Immature natural killer cell (primary cell): ENCODE results near the gene ZNF512. TPM values are rescaled to one million over a fixed set of nuclear protein-coding genes. Genes with fewer than 3 reads are reported as not detected.

ENCODE experiments used
- DNase-seq, 3 donors: peaks; one replicate each; pipeline ENCODE4 v3.0.0; 2022; ENCODE audit warnings: mixed read lengths in 1 of 3
- H3K27ac Mint-ChIP-seq, 6 donors: one replicate each; pipeline ENCODE4 v1.8.0; 2020; ENCODE audit warnings: mixed read lengths in 6 of 6, mild to moderate bottlenecking in 5 of 6, inconsistent platforms in 4 of 6, moderate library complexity in 3 of 6
- H3K27me3 Mint-ChIP-seq, 3 donors: one replicate each; pipeline ENCODE4 v1.8.0; 2020 to 2021; ENCODE audit warnings: low read depth in 3 of 3, mild to moderate bottlenecking in 3 of 3, mixed read lengths in 3 of 3, moderate library complexity in 3 of 3, inconsistent platforms in 1 of 3
- H3K36me3 Mint-ChIP-seq, 3 donors: one replicate each; pipeline ENCODE4 v1.8.0; 2020; ENCODE audit warnings: mixed read lengths in 3 of 3, inconsistent platforms in 2 of 3, mild to moderate bottlenecking in 2 of 3
- H3K4me1 Mint-ChIP-seq, 2 donors: one replicate each; pipeline ENCODE4 v1.8.0; 2020; ENCODE audit warnings: inconsistent platforms in 2 of 2, mild to moderate bottlenecking in 2 of 2, mixed read lengths in 2 of 2, moderate library complexity in 1 of 2
- H3K4me3 Mint-ChIP-seq, 5 donors: one replicate each; pipeline ENCODE4 v1.8.0; 2020; ENCODE audit warnings: mild to moderate bottlenecking in 5 of 5, mixed read lengths in 5 of 5, inconsistent platforms in 3 of 5, moderate library complexity in 3 of 5
- H3K9me3 Mint-ChIP-seq, 6 donors: one replicate each; pipeline ENCODE4 v1.8.0; 2020; ENCODE audit warnings: mild to moderate bottlenecking in 6 of 6, mixed read lengths in 6 of 6, inconsistent platforms in 4 of 6, moderate library complexity in 3 of 6
- polyA plus RNA-seq, 3 donors: library from polyadenylated mRNA; unstranded; fragments of 300-500 nt; fragmentation: Illumina TruSeq; gene quantifications; one replicate each; pipeline ENCODE4 v1.2.3, GENCODE V29; 2021

ZNF512 gene
- polyA plus RNA-seq, 3 donors from 2014 or later = 17.4 to 23.4 (median 23.3) TPM

GRCh38 chr2:27569398-27569797 lies 13.4 kb upstream of the ZNF512 start:
- DNase-seq = no peak
- H3K27ac Mint-ChIP-seq = no peak overlapping the region
- H3K36me3 Mint-ChIP-seq = peaks cover 0 to 4% (median 3%) of the 10 kb centered on the region in 3 donors
- H3K4me3 Mint-ChIP-seq = no peak overlapping the region
- H3K4me1 Mint-ChIP-seq = peaks cover 47 to 53% of the 10 kb centered on the region in 2 donors
- H3K9me3 Mint-ChIP-seq = no peaks in the 10 kb centered on the region
- peaks cover 33 to 52% (median 42%) of the 10 kb centered on the region in 3 donors for H3K27me3 Mint-ChIP-seq

DNA sequence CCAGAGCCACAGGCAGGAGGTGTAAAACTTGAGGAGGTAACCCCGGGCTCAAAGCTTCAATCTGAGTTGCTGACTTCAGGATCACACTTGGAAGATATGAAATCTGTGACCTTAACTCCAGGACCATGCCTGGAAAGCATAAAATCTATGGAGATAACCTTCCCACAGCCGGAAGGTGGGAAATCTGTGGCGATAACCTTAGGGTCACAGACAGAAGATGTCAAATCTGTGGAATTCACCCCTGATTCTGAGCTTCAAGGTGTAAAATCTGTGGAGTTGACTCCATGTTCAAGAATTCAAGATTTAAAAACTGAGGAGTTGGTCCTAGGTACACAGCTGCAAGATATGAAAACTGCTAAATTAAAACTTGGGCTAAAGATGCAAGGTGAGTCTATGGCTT lies 11.6 kb upstream of the ZNF512 start:
- no peaks in the 10 kb centered on the region for H3K9me3 Mint-ChIP-seq
- no peak for DNase-seq
- peak overlapping the region in 1 of 6 donors; percentile 40 for H3K27ac Mint-ChIP-seq
- peaks cover 29 to 51% (median 36%) of the 10 kb centered on the region in 3 donors for H3K27me3 Mint-ChIP-seq
- peaks cover 52 to 63% of the 10 kb centered on the region in 2 donors for H3K4me1 Mint-ChIP-seq
- no peaks in the 10 kb centered on the region for H3K36me3 Mint-ChIP-seq
- H3K4me3 Mint-ChIP-seq = peak overlapping the region in 2 of 5 donors; percentile 32 to 40

- peaks cover 56 to 66% of the 10 kb centered on the region in 2 donors for H3K4me1 Mint-ChIP-seq
- no peak for DNase-seq
- H3K9me3 Mint-ChIP-seq = no peaks in the 10 kb centered on the region
- H3K36me3 Mint-ChIP-seq = no peaks in the 10 kb centered on the region
- peak overlapping the region in 3 of 6 donors; percentile 28 to 74 (median 40) for H3K27ac Mint-ChIP-seq
- H3K4me3 Mint-ChIP-seq = peak overlapping the region in 2 of 5 donors; percentile 30 to 40
- peaks cover 28 to 52% (median 34%) of the 10 kb centered on the region in 3 donors for H3K27me3 Mint-ChIP-seq
These were observed 11.2 kb upstream of the ZNF512 start for GRCh38 chr2:27571681-27572080.

DNA sequence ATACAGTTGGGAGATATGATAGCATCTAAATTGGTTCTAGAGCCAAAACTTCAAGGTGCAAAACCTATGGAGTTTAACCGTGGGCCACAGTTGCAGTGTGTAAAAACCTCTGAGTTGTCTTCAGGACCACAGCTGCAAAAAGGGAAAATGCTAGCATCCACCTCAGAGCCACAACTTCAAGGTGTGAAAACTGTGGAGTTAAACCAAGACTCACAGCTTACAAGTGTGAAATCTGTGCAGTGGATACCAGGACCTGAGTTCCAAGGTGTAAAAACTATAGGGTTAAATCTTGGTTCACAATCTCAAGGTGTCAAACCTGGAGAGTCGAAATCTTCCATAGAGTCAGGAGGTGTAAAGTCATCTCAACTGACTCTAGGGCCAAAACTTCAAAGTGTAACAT lies 10.4 kb upstream of the ZNF512 start:
- Mint-ChIP-seq H3K27ac (peak overlapping the region; percentile 28 to 80 (median 67)), H3K36me3 (no peaks in the 10 kb centered on the region), H3K4me3 (peak overlapping the region in 2 of 5 donors; percentile 33 to 38), H3K9me3 (no peaks in the 10 kb centered on the region), H3K27me3 (peaks cover 26 to 51% (median 34%) of the 10 kb centered on the region in 3 donors), H3K4me1 (peaks cover 56 to 66% of the 10 kb centered on the region in 2 donors)
- peak; percentile 71 to 77 (median 73) for DNase-seq

GRCh38 chr2:27572998-27573429 lies 9.8 kb upstream of the ZNF512 start:
- Mint-ChIP-seq H3K9me3 (no peaks in the 10 kb centered on the region), H3K27ac (peak overlapping the region; percentile 28 to 80 (median 67)), H3K4me3 (peak overlapping the region in 2 of 5 donors; percentile 4 to 44), H3K36me3 (no peaks in the 10 kb centered on the region), H3K4me1 (peaks cover 56 to 66% of the 10 kb centered on the region in 2 donors), H3K27me3 (peaks cover 31 to 55% (median 37%) of the 10 kb centered on the region in 3 donors)
- peak; percentile 75 to 77 (median 77) for DNase-seq

DNA sequence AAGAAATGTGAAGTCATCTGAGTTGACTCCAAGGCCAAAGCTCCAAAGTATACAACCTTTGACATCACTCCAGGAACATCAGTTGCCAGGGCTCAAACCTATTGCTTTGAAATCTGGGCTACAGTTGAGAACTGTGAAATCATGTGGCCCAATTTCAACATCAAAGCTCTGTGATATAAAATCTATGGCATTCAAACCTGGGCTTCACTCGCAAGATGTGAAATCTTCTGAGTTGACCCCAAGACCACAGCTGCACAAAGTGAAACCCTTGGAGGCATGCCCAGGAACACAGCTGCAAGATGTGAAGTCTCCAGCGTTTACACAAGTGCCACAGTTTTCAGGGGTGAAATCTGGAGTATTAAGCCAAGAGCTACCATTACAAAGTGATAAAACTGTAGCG lies 9.4 kb upstream of the ZNF512 start:
- peaks cover 56 to 66% of the 10 kb centered on the region in 2 donors for H3K4me1 Mint-ChIP-seq
- peak overlapping the region in 2 of 5 donors; percentile 4 to 44 for H3K4me3 Mint-ChIP-seq
- no peaks in the 10 kb centered on the region for H3K36me3 Mint-ChIP-seq
- peaks cover 26 to 51% (median 34%) of the 10 kb centered on the region in 3 donors for H3K27me3 Mint-ChIP-seq
- H3K9me3 Mint-ChIP-seq = no peaks in the 10 kb centered on the region
- peak overlapping the region in 2 of 6 donors; percentile 74 to 80 for H3K27ac Mint-ChIP-seq
- no peak for DNase-seq

DNA sequence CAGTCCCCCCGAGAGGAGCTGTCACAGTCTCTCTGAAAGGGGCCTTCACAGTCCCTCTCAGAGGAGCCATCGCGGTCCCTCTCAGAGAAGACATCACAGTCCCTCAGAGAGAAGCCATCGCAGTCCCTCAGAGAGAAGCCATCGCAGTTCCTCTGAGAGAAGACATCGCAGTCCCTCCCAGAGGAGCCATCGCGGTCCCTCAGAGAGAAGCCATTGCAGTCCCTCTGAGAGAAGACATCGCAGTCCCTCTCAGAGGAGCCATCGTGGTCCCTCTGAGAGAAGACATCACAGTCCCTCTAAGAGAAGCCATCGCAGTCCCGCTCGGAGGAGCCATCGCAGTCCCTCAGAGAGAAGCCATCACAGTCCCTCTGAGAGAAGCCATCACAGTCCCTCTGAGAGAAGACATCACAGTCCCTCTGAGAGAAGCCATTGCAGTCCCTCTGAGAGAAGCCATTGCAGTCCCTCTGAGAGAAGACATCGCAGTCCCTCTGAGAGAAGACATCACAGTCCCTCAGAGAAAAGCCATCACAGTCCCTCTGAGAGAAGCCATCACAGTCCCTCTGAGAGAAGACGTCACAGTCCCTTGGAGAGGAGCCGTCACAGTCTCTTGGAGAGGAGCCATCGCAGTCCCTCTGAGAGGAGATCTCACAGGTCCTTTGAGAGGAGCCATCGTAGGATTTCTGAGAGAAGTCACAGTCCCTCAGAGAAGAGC lies 1.3 kb upstream of the ZNF512 start:
- DNase-seq = no peak
- Mint-ChIP-seq H3K4me1 (peaks cover 42 to 50% of the 10 kb centered on the region in 2 donors), H3K4me3 (peak overlapping the region; percentile 90 to 96 (median 94)), H3K27ac (peak overlapping the region in 5 of 6 donors; percentile 30 to 85 (median 39)), H3K27me3 (peaks cover 7 to 26% (median 16%) of the 10 kb centered on the region in 3 donors), H3K36me3 (peaks cover 0 to 8% (median 0%) of the 10 kb centered on the region in 3 donors), H3K9me3 (peaks cover 0 to 8% (median 0%) of the 10 kb centered on the region in 6 donors)

DNA sequence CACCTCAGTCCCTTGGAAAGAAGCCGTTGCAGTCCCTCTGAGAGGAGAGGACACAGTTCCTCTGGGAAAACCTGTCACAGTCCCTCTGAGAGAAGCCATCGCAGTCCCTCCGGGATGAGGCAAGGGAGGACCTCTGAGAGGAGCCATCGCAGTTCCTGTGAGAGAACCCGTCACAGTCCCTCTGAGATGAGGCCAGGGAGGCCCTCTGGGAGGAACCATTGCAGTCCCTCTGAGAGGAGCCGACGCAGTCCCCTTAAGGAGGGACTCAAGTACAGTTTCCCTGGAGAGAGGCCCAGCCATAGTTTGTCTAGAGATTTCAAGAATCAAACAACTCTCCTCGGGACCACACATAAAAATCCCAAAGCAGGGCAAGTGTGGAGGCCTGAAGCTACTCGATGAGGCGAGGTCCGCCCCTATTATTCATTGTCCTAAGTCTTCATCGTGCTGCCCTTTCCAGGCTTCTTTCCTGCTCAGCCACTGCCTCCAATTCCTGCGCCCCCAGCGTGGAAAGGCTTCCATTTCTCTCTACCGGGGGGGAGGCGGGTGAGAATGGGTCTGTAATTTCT lies 630 bp upstream of the ZNF512 start:
- Mint-ChIP-seq H3K27ac (peak overlapping the region; percentile 74 to 93 (median 86)), H3K4me1 (peaks cover 48 to 56% of the 10 kb centered on the region in 2 donors), H3K36me3 (peaks cover 0 to 11% (median 0%) of the 10 kb centered on the region in 3 donors), H3K9me3 (peaks cover 0 to 8% (median 0%) of the 10 kb centered on the region in 6 donors), H3K27me3 (peaks cover 9 to 22% (median 16%) of the 10 kb centered on the region in 3 donors), H3K4me3 (peak overlapping the region; percentile 90 to 96 (median 94))
- no peak for DNase-seq

DNA sequence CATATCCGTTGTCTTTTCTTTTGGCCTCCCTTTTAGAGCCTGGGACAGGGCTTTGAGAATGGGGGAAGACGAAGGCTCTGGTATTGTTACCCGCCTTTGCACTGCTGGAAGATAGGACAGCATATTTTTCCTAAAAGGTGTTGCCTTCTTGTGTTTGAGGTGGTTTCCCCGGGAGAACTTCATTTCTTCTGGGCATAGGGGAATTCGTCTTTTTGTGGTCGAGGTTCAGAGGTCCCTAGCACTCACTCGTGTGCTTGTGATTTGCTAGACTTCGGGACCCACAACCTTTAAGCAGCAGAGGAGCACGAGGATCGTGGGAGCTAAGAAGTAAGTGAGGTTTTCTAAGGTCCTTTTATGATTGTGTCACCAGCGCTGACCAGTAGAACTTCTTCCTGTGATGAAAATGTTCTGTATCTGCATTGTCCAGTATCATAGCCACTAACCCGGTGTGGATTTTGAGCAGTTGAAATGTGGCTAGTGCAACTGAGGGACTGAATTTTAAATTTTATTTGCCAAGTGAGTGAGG lies 611 bp downstream of the ZNF512 start:
- Mint-ChIP-seq H3K27ac (peak overlapping the region; percentile 74 to 93 (median 86)), H3K4me1 (peaks cover 56 to 67% of the 10 kb centered on the region in 2 donors), H3K9me3 (peaks cover 0 to 8% (median 0%) of the 10 kb centered on the region in 6 donors), H3K27me3 (peaks cover 4 to 17% (median 8%) of the 10 kb centered on the region in 3 donors), H3K36me3 (peaks cover 0 to 11% (median 3%) of the 10 kb centered on the region in 3 donors), H3K4me3 (peak overlapping the region; percentile 90 to 96 (median 94))
- DNase-seq = no peak

DNA sequence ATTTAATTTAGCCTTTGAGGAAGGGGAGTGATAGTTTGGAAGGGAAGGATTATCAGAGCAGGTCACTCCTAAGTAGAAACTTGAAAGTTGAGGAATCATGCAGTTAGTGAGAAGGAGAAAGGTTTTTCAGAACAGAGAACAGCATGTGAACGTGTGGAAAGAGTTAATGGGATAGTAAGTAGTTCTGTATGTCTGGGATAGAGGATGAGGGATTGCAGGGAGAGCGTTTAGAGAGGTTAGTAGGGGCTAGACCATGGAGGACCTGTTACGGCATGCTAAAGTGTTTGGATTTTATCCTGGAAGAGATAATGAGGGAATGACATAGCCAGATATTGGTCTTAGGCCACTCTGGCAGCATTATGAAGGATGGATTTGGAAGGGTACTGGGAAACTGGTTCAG lies 1.8 kb downstream of the ZNF512 start:
- no peak for DNase-seq
- peaks cover 56 to 77% of the 10 kb centered on the region in 2 donors for H3K4me1 Mint-ChIP-seq
- peak overlapping the region in 3 of 6 donors; percentile 6 to 36 (median 34) for H3K27ac Mint-ChIP-seq
- H3K4me3 Mint-ChIP-seq = peak overlapping the region; percentile 4 to 96 (median 92)
- H3K9me3 Mint-ChIP-seq = peaks cover 0 to 4% (median 0%) of the 10 kb centered on the region in 6 donors
- H3K27me3 Mint-ChIP-seq = peaks cover 4 to 11% (median 8%) of the 10 kb centered on the region in 3 donors
- peaks cover 0 to 11% (median 3%) of the 10 kb centered on the region in 3 donors for H3K36me3 Mint-ChIP-seq

DNA sequence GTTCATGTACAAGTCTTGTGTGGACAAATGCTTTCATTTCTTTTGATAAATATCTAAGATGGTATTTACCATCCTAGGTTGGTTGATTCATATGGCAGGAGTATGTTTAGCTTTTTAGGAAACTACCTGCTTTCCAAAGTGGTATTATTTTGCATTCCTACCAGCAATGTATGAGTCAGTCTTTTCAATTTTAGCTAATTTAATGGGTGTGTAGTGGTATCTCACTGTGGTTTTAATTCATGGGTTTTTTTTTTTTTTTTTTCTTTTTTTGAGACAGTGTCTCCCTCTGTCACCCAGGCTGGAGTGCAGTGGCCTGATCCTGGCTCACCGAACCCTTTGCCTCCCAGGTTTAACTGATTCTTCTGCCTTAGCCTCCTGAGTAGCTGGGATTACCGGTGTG lies 4.2 kb downstream of the ZNF512 start:
- Mint-ChIP-seq H3K4me3 (peak overlapping the region in 1 of 5 donors; percentile 61), H3K9me3 (peaks cover 0 to 13% (median 4%) of the 10 kb centered on the region in 6 donors), H3K4me1 (peaks cover 69 to 91% of the 10 kb centered on the region in 2 donors), H3K27ac (peak overlapping the region in 3 of 6 donors; percentile 15 to 36 (median 22)), H3K27me3 (peaks cover 0 to 11% (median 4%) of the 10 kb centered on the region in 3 donors), H3K36me3 (peaks cover 5 to 22% (median 8%) of the 10 kb centered on the region in 3 donors)
- DNase-seq = no peak

DNA sequence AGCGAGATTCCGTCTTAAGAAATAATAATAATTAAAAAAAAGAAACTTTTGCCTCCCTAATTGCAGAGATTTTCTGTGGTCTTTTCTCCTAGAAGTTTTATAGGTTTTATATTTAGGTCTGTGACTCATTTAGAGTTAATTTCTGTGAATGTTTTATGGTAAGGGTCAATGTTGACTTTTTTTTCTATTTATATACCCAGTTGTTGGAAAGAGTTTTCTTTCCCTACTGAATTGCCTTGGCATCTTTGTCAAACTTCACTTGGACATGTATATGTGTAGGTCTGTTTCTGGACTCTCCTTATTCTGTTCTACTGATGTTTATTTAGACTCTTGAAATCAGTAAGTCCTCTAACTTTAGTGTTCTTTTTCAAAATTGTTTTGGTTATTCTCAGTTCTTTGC lies 5.5 kb downstream of the ZNF512 start:
- no peak for DNase-seq
- H3K36me3 Mint-ChIP-seq = peaks cover 5 to 27% (median 11%) of the 10 kb centered on the region in 3 donors
- no peak overlapping the region for H3K27ac Mint-ChIP-seq
- H3K27me3 Mint-ChIP-seq = peaks cover 3 to 4% (median 4%) of the 10 kb centered on the region in 3 donors
- no peak overlapping the region for H3K4me3 Mint-ChIP-seq
- peaks cover 0 to 13% (median 4%) of the 10 kb centered on the region in 6 donors for H3K9me3 Mint-ChIP-seq
- peaks cover 67 to 87% of the 10 kb centered on the region in 2 donors for H3K4me1 Mint-ChIP-seq

DNA sequence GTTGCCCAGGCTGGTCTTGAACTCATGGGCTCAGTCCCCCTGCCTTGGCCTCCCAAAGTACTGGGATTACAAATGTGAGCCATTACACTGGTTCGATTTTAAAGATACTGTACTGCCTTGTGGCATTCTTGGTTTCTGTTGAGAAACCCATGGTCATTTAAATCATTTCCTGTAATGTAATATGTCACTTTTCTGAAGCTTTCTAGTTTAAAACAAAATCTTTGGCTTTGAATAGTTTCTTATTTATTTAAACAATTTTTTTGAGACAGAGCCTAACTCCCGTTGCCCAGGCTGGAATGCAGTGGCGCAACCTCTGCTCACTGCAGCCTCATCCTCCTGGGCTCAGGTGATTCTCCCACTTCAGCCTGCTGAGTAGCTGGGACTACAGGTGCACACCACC lies 8.9 kb downstream of the ZNF512 start:
- Mint-ChIP-seq H3K4me3 (peak overlapping the region in 4 of 5 donors; percentile 42 to 60 (median 48)), H3K4me1 (peaks cover 51 to 71% of the 10 kb centered on the region in 2 donors), H3K9me3 (peaks cover 10 to 22% (median 14%) of the 10 kb centered on the region in 6 donors), H3K27me3 (peaks cover 0 to 3% (median 2%) of the 10 kb centered on the region in 3 donors), H3K36me3 (peaks cover 20 to 37% (median 36%) of the 10 kb centered on the region in 3 donors), H3K27ac (peak overlapping the region in 1 of 6 donors; percentile 32)
- no peak for DNase-seq
